SJSA1 (cell line): ENCODE measurements around the gene B3GALT6. TPM values are rescaled to one million over a fixed set of nuclear protein-coding genes. Genes with fewer than 3 reads are reported as not detected.
A peak's percentile ranks its signal among the peaks of the same experiment; 100 is the strongest.

Source experiments
- DNase-seq, 2 experiments: peaks; one replicate each; pipeline ENCODE4 v3.0.0-alpha.2; 2015 to 2020; ENCODE audit warnings: low spot score in 2 of 2, low read depth in 1 of 2
- H3K27ac ChIP-seq: fragments of 250-450 bp; sonication (Bioruptor Pico); 2 replicates; pipeline ENCODE4 v1.5.1; 2020; ENCODE audit warnings: mild to moderate bottlenecking, moderate library complexity
- H3K27me3 ChIP-seq: fragments of 250-450 bp; sonication (Bioruptor Pico); replicated peaks from 2 replicates; pipeline ENCODE4 v1.5.1; 2020; ENCODE audit warnings: mild to moderate bottlenecking, moderate library complexity
- H3K36me3 ChIP-seq: fragments of 250-450 bp; sonication (Bioruptor Pico); 2 replicates; pipeline ENCODE4 v1.5.1; 2020; ENCODE audit warnings: mild to moderate bottlenecking
- H3K4me1 ChIP-seq: fragments of 250-450 bp; sonication (Bioruptor Pico); replicated peaks from 2 replicates; pipeline ENCODE4 v1.6.1; 2021; ENCODE audit warnings: mild to moderate bottlenecking
- H3K4me3 ChIP-seq: fragments of 250-450 bp; sonication (Bioruptor Pico); 2 replicates; pipeline ENCODE4 v1.5.1; 2020; ENCODE audit warnings: mild to moderate bottlenecking
- H3K9me3 ChIP-seq: fragments of 250-450 bp; sonication (Bioruptor Pico); replicated peaks from 2 replicates; pipeline ENCODE4 v1.5.1; 2020; ENCODE audit warnings: mild to moderate bottlenecking
- total RNA-seq: library from RNA; depleted of rRNA; stranded (reverse); fragments of >200 nt; shearing (Covaris generic); gene quantifications from 2 replicates; pipeline ENCODE4 v1.2.3, GENCODE V29; 2014

Gene B3GALT6
- total RNA-seq, 1 experiment from 2014 or later = 51.3 TPM

GRCh38 chr1:1272341-1273208 is 40.5 kb downstream of the B3GALT6 start:
- peaks cover 57% of the 10 kb centered on the region for H3K36me3 ChIP-seq
- no peak for DNase-seq
- H3K27ac ChIP-seq = peak overlapping the region; percentile 87
- H3K4me3 ChIP-seq = peak overlapping the region; percentile 100
- peaks cover 68% of the 10 kb centered on the region for H3K4me1 ChIP-seq
- H3K27me3 ChIP-seq = no peaks in the 10 kb centered on the region
- no peaks in the 10 kb centered on the region; the same call in 1 of the 2 replicates for H3K9me3 ChIP-seq

DNA sequence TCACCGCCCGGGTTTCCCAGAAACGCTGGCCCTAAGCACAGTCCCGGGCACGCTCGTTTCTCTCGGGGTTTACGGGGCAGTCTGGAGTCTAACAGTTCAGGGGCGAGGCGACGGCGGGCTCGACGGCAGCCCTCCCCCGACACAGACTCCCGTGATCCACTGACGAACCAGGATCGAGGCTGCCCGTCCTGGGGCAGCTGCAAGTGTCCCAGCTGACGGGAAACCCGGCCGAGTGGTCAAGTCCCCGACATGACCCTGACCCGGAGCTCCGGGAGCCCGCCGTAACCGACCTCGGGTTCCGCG is 41.1 kb downstream of the B3GALT6 start:
- H3K4me1 ChIP-seq = peaks cover 66% of the 10 kb centered on the region
- H3K27me3 ChIP-seq = no peaks in the 10 kb centered on the region
- H3K4me3 ChIP-seq = peak overlapping the region; percentile 100
- H3K36me3 ChIP-seq = peaks cover 51% of the 10 kb centered on the region
- no peak for DNase-seq
- H3K9me3 ChIP-seq = no peaks in the 10 kb centered on the region; the same call in 1 of the 2 replicates
- H3K27ac ChIP-seq = peak overlapping the region; percentile 87

GRCh38 chr1:1273512-1274298 is 41.7 kb downstream of the B3GALT6 start, which contains the start of gene UBE2J2:
UBE2J2 (minus strand) TSS chr1:1273854; CDS start chr1:1267992, 5,862 bp downstream.
- Histone ChIP-seq H3K9me3 (no peaks in the 10 kb centered on the region; the same call in 1 of the 2 replicates), H3K4me1 (peaks cover 66% of the 10 kb centered on the region), H3K27me3 (no peaks in the 10 kb centered on the region), H3K4me3 (peak within 1 kb of the TSS; percentile 100), H3K36me3 (peaks cover 46% of the 10 kb centered on the region), H3K27ac (peak within 1 kb of the TSS; percentile 87)
- DNase-seq = peak; percentile 82 to 95

DNA sequence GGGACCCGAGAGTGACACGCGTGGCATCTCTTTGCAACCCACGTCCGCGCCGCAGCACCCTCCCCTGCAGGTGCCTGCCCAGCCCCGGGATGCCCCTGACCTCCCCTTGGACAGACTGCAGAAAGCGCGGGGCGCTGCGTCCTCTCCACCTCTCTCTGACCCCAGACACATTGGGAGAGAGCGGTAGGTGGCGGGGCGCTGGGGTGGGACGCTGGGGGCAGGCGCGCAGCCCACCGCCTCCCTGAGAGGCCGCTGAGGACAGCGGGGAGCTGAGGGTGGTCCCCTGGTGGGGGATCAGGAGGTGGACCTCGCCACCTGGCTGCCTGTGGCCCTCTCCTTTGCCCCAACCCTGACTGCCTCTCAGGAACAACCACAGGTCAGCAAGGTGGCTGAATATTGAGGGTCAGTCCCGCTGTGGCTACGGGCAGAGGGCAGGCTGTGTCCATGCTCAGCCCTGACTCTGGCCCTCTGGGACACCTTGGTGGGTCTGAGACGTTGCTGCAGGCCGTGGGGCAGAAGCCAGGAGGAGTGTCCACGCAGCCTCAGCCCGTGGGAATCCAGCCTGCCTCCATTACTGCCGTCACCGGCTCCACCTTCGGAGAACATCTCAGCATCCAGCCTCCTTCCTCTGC is 42.4 kb downstream of the B3GALT6 start:
- Histone ChIP-seq H3K4me1 (peaks cover 66% of the 10 kb centered on the region), H3K27ac (peak overlapping the region; percentile 87), H3K4me3 (peak overlapping the region; percentile 100)

GRCh38 chr1:1274931-1275431 is 42.9 kb downstream of the B3GALT6 start:
- DNase-seq = no peak
- Histone ChIP-seq H3K27ac (no peak overlapping the region), H3K36me3 (peaks cover 40% of the 10 kb centered on the region), H3K4me3 (no peak overlapping the region), H3K4me1 (peaks cover 63% of the 10 kb centered on the region), H3K27me3 (no peaks in the 10 kb centered on the region), H3K9me3 (no peaks in the 10 kb centered on the region; the same call in 1 of the 2 replicates)

More for the DNA sequence above, 42.4 kb downstream of the B3GALT6 start:
- Histone ChIP-seq H3K9me3 (no peaks in the 10 kb centered on the region; the same call in 1 of the 2 replicates), H3K27me3 (no peaks in the 10 kb centered on the region), H3K36me3 (peaks cover 45% of the 10 kb centered on the region)
- no peak for DNase-seq

DNA sequence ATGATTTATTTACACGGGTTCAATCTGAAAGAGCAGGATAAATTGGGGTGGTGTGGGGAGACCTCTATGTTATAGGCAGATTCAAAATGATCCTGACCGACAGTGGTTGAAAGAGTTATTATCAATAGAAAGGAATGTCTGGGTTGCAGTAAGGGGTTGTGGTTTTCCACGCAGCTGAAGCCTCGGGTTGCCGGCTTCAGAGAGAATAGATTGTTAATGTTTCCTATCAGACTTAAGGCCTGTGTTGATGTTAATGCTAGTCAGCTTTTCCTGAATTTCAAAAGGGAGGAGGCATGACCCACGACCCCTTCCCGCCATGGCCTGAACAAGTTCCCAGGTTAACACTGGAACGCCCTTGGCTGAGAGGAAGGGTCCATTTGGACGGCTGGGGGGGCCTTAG is 43.8 kb downstream of the B3GALT6 start:
- no peaks in the 10 kb centered on the region for H3K27me3 ChIP-seq
- no peaks in the 10 kb centered on the region; the same call in 1 of the 2 replicates for H3K9me3 ChIP-seq
- peaks cover 31% of the 10 kb centered on the region for H3K36me3 ChIP-seq
- H3K4me3 ChIP-seq = no peak overlapping the region
- H3K27ac ChIP-seq = peak overlapping the region; percentile 34; the same call in 1 of the 2 replicates
- H3K4me1 ChIP-seq = peaks cover 54% of the 10 kb centered on the region
- DNase-seq = no peak

GRCh38 chr1:1278620-1279019 is 46.6 kb downstream of the B3GALT6 start:
- Histone ChIP-seq H3K36me3 (peaks cover 6% of the 10 kb centered on the region), H3K4me3 (no peak overlapping the region)
- no peak for DNase-seq

GRCh38 chr1:1279028-1279427 is 47.0 kb downstream of the B3GALT6 start:
- H3K9me3 ChIP-seq = peaks cover 23% of the 10 kb centered on the region
- no peak overlapping the region for H3K27ac ChIP-seq
- peaks cover 3% of the 10 kb centered on the region; the same call in 1 of the 2 replicates for H3K36me3 ChIP-seq
- no peak overlapping the region for H3K4me3 ChIP-seq
- peaks cover 52% of the 10 kb centered on the region for H3K4me1 ChIP-seq
- no peak for DNase-seq
- H3K27me3 ChIP-seq = no peaks in the 10 kb centered on the region

More at GRCh38 chr1:1278620-1279019, 46.6 kb downstream of the B3GALT6 start:
- Histone ChIP-seq H3K27ac (no peak overlapping the region), H3K9me3 (peaks cover 21% of the 10 kb centered on the region), H3K4me1 (peaks cover 52% of the 10 kb centered on the region), H3K27me3 (no peaks in the 10 kb centered on the region)

- no peak overlapping the region for H3K4me3 ChIP-seq
- H3K27ac ChIP-seq = no peak overlapping the region
- peaks cover 33% of the 10 kb centered on the region for H3K4me1 ChIP-seq
- H3K27me3 ChIP-seq = no peaks in the 10 kb centered on the region
- no peak for DNase-seq
- H3K36me3 ChIP-seq = 0 out of 2 replicates have a peak, but pooled peaks cover 2% of the 10 kb centered on the region
- peaks cover 29% of the 10 kb centered on the region for H3K9me3 ChIP-seq
Observed at GRCh38 chr1:1280782-1281481, 48.9 kb downstream of the B3GALT6 start.

- Histone ChIP-seq H3K36me3 (0 out of 2 replicates have a peak, but pooled peaks cover 2% of the 10 kb centered on the region), H3K27ac (peak overlapping the region; percentile 96), H3K4me3 (no peak overlapping the region), H3K4me1 (peaks cover 25% of the 10 kb centered on the region), H3K9me3 (peaks cover 29% of the 10 kb centered on the region), H3K27me3 (no peaks in the 10 kb centered on the region)
- DNase-seq = peak in 1 of 2 experiments; percentile 80
Observed at GRCh38 chr1:1281533-1282321, 49.7 kb downstream of the B3GALT6 start.

GRCh38 chr1:1282998-1283397 is 51.0 kb downstream of the B3GALT6 start:
- no peaks in the 10 kb centered on the region for H3K27me3 ChIP-seq
- H3K4me1 ChIP-seq = peaks cover 25% of the 10 kb centered on the region
- peak overlapping the region; percentile 96 for H3K27ac ChIP-seq
- no peak overlapping the region for H3K4me3 ChIP-seq
- H3K36me3 ChIP-seq = 0 out of 2 replicates have a peak, but pooled peaks cover 2% of the 10 kb centered on the region
- H3K9me3 ChIP-seq = peaks cover 36% of the 10 kb centered on the region
- DNase-seq = peak; percentile 71 to 88

- Histone ChIP-seq H3K9me3 (peaks cover 36% of the 10 kb centered on the region), H3K27me3 (no peaks in the 10 kb centered on the region), H3K4me3 (no peak overlapping the region), H3K4me1 (peaks cover 25% of the 10 kb centered on the region), H3K27ac (no peak overlapping the region), H3K36me3 (0 out of 2 replicates have a peak, but pooled peaks cover 2% of the 10 kb centered on the region)
- no peak for DNase-seq
Observed at GRCh38 chr1:1283821-1284220, 51.8 kb downstream of the B3GALT6 start.
